ENCODE data around the gene SIAH2. TPM values are rescaled to one million over a fixed set of nuclear protein-coding genes. Genes with fewer than 3 reads are reported as not detected.

The SIAH2 gene
- total RNA-seq, result 10 to 100 TPM; 21.4 to 42.6 (median 32.9) TPM

- Histone ChIP-seq H3K27me3 (no peaks in the 10 kb centered on the region), H3K36me3 (peaks cover 0 to 4% (median 0%) of the 10 kb centered on the region in 3 donors), H3K27ac (peak within 1 kb of the TSS; percentile 93 to 100 (median 96)), H3K9me3 (no peaks in the 10 kb centered on the region), H3K4me1 (peaks cover 0 to 25% (median 7%) of the 10 kb centered on the region in 4 donors), H3K4me3 (peak within 1 kb of the TSS; percentile 73 to 94 (median 80))
- TF ChIP-seq CTCF (IDR thresholded peaks at IDR 0.05) (peak in 1 of 6 experiments; percentile 21), POLR2A (IDR thresholded peaks at IDR 0.05) (peak; percentile 89 to 96)
- peak; percentile 93 to 97 (median 94) for DNase-seq
Observed at GRCh38 chr3:150763122-150763840, at the start of gene SIAH2. Gene SIAH2 (minus strand): TSS chr3:150763169. CDS start chr3:150762849, 320 bp downstream.

- no peaks in the 10 kb centered on the region for H3K27me3 ChIP-seq
- no peak overlapping the region for H3K27ac ChIP-seq
- no peaks in the 10 kb centered on the region for H3K4me1 ChIP-seq
- no peaks in the 10 kb centered on the region for H3K9me3 ChIP-seq
- TF ChIP-seq CTCF (IDR thresholded peaks at IDR 0.05) (no peak), POLR2A (IDR thresholded peaks at IDR 0.05) (no peak)
- H3K36me3 ChIP-seq, result no peaks in the 10 kb centered on the region
- DNase-seq, result no peak
- no peak overlapping the region for H3K4me3 ChIP-seq
Observed at GRCh38 chr3:150811984-150812383, 49.0 kb upstream of the SIAH2 start.

- no peak for TF ChIP-seq POLR2A (IDR thresholded peaks at IDR 0.05)
- no peak for TF ChIP-seq CTCF (IDR thresholded peaks at IDR 0.05)
- Histone ChIP-seq H3K4me3 (no peak overlapping the region), H3K36me3 (no peaks in the 10 kb centered on the region), H3K4me1 (no peaks in the 10 kb centered on the region), H3K9me3 (no peaks in the 10 kb centered on the region), H3K27me3 (no peaks in the 10 kb centered on the region), H3K27ac (no peak overlapping the region)
- no peak for DNase-seq
Observed at GRCh38 chr3:150810641-150811040, 47.7 kb upstream of the SIAH2 start.

GRCh38 chr3:150806185-150806835 is 43.3 kb upstream of the SIAH2 start:
- Histone ChIP-seq H3K9me3 (no peaks in the 10 kb centered on the region), H3K27me3 (no peaks in the 10 kb centered on the region), H3K27ac (no peak overlapping the region), H3K4me1 (no peaks in the 10 kb centered on the region), H3K36me3 (no peaks in the 10 kb centered on the region), H3K4me3 (no peak overlapping the region)
- DNase-seq, result no peak
- TF ChIP-seq CTCF (IDR thresholded peaks at IDR 0.05) (no peak), POLR2A (IDR thresholded peaks at IDR 0.05) (no peak)

- H3K36me3 ChIP-seq, result no peaks in the 10 kb centered on the region
- no peaks in the 10 kb centered on the region for H3K27me3 ChIP-seq
- TF ChIP-seq CTCF (IDR thresholded peaks at IDR 0.05), result no peak
- TF ChIP-seq POLR2A (IDR thresholded peaks at IDR 0.05), result no peak
- DNase-seq, result no peak
- H3K9me3 ChIP-seq, result no peaks in the 10 kb centered on the region
- no peaks in the 10 kb centered on the region for H3K4me1 ChIP-seq
- no peak overlapping the region for H3K27ac ChIP-seq
- H3K4me3 ChIP-seq, result no peak overlapping the region
Observed at GRCh38 chr3:150805354-150805753, 42.4 kb upstream of the SIAH2 start.

All from Peyer's patch (tissue), 4 donors.